CD4-positive, alpha-beta T cell (primary cell): Measurements from ENCODE around the gene RASGRF2. TPM values are rescaled to one million over a fixed set of nuclear protein-coding genes. Genes with fewer than 3 reads are reported as not detected.

Source experiments
- ATAC-seq: fragments of 200-7000 bp; cut with Tn5 transposase; one replicate; pipeline ENCODE4 v1.10.0; 2022; ENCODE audit warnings: mild to moderate bottlenecking; ENCODE audit not compliant: poor library complexity
- CTCF ChIA-PET: fragments of 350-600 bp; sonication (Branson Sonifier 250); formaldehyde crosslinking; loops from one replicate; lab custom pipeline; 2021; ENCODE audit warnings: antibody characterized with exemption, inconsistent platforms; lab: Charles Lee
- POLR2A ChIA-PET: fragments of 350-600 bp; sonication (Branson Sonifier 250); formaldehyde crosslinking; loops from one replicate; lab custom pipeline; 2021; ENCODE audit warnings: antibody characterized with exemption, inconsistent platforms; lab: Charles Lee
- DNase-seq, 14 experiments: peaks; one replicate each; pipeline ENCODE4 v3.0.0-alpha.2; 2013 to 2020; ENCODE audit warnings: mixed read lengths in 2 of 14
- H3K27ac ChIP-seq, 2 donors: one replicate each; pipeline versions ENCODE4 v1.5.1 to v1.7.0; 2013; ENCODE audit warnings: low read length in 2 of 2, low read depth in 1 of 2, mild to moderate bottlenecking in 1 of 2
- H3K27me3 ChIP-seq, 2 experiments: 1 replicate in 1 of 2; 2 replicates in 1 of 2; pipeline versions ENCODE4 v1.6.1 to v1.7.0; 2013; ENCODE audit warnings: low read length in 2 of 2, control low read depth in 1 of 2, mild to moderate bottlenecking in 1 of 2, moderate library complexity in 1 of 2; ENCODE audit not compliant: insufficient read depth in 2 of 2, control insufficient read depth in 1 of 2
- H3K36me3 ChIP-seq: one replicate; pipeline ENCODE4 v1.6.1; 2013; ENCODE audit warnings: low read length, control low read depth; ENCODE audit not compliant: insufficient read depth
- H3K4me1 ChIP-seq: one replicate; pipeline ENCODE4 v1.6.1; 2013; ENCODE audit warnings: low read length, control low read depth; ENCODE audit not compliant: insufficient read depth
- H3K4me3 ChIP-seq: one replicate; pipeline ENCODE4 v1.5.1; 2013; ENCODE audit warnings: mild to moderate bottlenecking, low read length, moderate library complexity
- H3K9me3 ChIP-seq, 2 experiments: 1 replicate in 1 of 2; 2 replicates in 1 of 2; pipeline versions ENCODE4 v1.6.1 to v1.7.0; 2013; ENCODE audit warnings: low read length in 2 of 2, mild to moderate bottlenecking in 2 of 2, control low read depth in 1 of 2, moderate library complexity in 1 of 2; ENCODE audit not compliant: control insufficient read depth in 1 of 2, insufficient read depth in 1 of 2
- H3K27ac Mint-ChIP-seq: one replicate; pipeline ENCODE4 v1.8.0; 2020; ENCODE audit warnings: mixed read lengths
- H3K27me3 Mint-ChIP-seq: one replicate; pipeline ENCODE4 v1.8.0; 2021; ENCODE audit warnings: mixed read lengths
- H3K36me3 Mint-ChIP-seq: one replicate; pipeline ENCODE4 v1.8.0; 2021; ENCODE audit warnings: low read depth, mixed read lengths
- H3K4me1 Mint-ChIP-seq: one replicate; pipeline ENCODE4 v1.8.0; 2021; ENCODE audit warnings: low read depth, mixed read lengths
- H3K4me3 Mint-ChIP-seq: one replicate; pipeline ENCODE4 v1.8.0; 2020; ENCODE audit warnings: mild to moderate bottlenecking, mixed read lengths
- H3K9me3 Mint-ChIP-seq: one replicate; pipeline ENCODE4 v1.8.0; 2020; ENCODE audit warnings: mixed read lengths
- intact Hi-C, 2 experiments: fragments of 100-400 bp; cut with DNase I in 1 of 2; cut with micrococcal nuclease in 1 of 2; formaldehyde crosslinking; loops; one replicate each; pipeline versions ENCODE4 v1.15.1 to v1.9.0; 2023 to 2025; cut with DNase I, micrococcal nuclease
- total RNA-seq, 174 experiments: library from RNA in 2 of 174; stranded (reverse) in 2 of 174; gene quantifications; one replicate each; pipeline ENCODE4 v1.2.3 and lab custom pipeline; 2021 to 2026
- TF ChIP-seq, protein P1 (sequence below): fragments of 200-600 bp; IDR thresholded peaks from one replicate; pipeline ENCODE4 v1.8.0; 2022; ENCODE audit warnings: antibody characterized with exemption, mild to moderate bottlenecking

The RASGRF2 gene
- total RNA-seq, 2 experiments from 2014 or later, result 21.9 to 24.9 TPM

DNA sequence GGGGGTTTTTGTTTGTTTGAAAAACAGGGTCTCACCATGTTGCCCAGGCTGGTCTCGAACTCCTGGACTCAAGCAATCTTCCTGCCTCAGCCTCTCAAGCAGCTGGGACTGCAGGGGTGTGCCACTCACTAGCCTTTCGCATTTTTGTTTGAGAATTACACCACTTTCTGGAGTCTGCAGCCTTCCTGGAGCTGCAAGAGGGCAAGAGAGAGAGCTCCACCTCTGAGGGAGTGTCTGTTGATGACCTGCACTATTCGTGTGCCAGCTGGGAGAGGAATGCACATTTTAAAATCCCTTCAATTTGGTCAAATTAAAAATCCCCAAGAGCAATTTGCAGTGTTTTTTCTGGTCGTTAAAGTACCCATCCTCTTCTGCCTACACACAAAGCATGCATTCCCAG lies 267.9 kb downstream of the RASGRF2 start:
- H3K4me3 Mint-ChIP-seq, result no peak overlapping the region
- Histone ChIP-seq H3K4me1 (peaks cover 2% of the 10 kb centered on the region), H3K36me3 (peaks cover 7% of the 10 kb centered on the region), H3K9me3 (no peaks in the 10 kb centered on the region), H3K27ac (no peak overlapping the region), H3K27me3 (no peaks in the 10 kb centered on the region), H3K4me3 (no peak overlapping the region)
- TF ChIP-seq, protein P1, sequence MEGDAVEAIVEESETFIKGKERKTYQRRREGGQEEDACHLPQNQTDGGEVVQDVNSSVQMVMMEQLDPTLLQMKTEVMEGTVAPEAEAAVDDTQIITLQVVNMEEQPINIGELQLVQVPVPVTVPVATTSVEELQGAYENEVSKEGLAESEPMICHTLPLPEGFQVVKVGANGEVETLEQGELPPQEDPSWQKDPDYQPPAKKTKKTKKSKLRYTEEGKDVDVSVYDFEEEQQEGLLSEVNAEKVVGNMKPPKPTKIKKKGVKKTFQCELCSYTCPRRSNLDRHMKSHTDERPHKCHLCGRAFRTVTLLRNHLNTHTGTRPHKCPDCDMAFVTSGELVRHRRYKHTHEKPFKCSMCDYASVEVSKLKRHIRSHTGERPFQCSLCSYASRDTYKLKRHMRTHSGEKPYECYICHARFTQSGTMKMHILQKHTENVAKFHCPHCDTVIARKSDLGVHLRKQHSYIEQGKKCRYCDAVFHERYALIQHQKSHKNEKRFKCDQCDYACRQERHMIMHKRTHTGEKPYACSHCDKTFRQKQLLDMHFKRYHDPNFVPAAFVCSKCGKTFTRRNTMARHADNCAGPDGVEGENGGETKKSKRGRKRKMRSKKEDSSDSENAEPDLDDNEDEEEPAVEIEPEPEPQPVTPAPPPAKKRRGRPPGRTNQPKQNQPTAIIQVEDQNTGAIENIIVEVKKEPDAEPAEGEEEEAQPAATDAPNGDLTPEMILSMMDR, result no peak
- ATAC-seq (no peak), DNase-seq (no peak)
- CTCF ChIA-PET, result no interaction called here
- POLR2A ChIA-PET, result no interaction called here
- no peak overlapping the region for H3K27ac Mint-ChIP-seq
- no peaks in the 10 kb centered on the region for H3K27me3 Mint-ChIP-seq
- no peaks in the 10 kb centered on the region for H3K9me3 Mint-ChIP-seq
- intact Hi-C loops, result no loop called here
- H3K36me3 Mint-ChIP-seq, result peaks cover 30% of the 10 kb centered on the region
- no peaks in the 10 kb centered on the region for H3K4me1 Mint-ChIP-seq

DNA sequence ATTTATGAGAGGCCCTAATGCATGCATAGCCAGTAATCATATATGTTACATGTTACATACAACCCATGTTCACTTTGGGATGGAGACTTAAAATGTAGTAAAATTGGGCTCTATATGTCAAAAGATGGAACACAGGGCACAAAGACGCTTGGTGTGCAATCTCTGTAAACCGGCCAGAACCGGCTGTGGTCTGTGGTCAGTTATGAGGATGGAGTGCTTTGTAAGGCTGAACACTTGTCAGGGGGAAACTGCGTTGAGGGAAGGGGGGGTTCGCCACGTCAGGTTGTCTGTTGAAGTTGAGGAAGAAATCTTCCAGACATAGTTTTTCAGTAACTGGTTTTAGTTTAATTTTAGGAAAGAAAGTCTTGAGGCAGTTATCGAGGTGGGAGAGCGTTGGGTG lies 270.3 kb downstream of the RASGRF2 start:
- POLR2A ChIA-PET, result no interaction called here
- H3K27ac ChIP-seq, result no peak overlapping the region
- no peak overlapping the region for H3K27ac Mint-ChIP-seq
- H3K36me3 Mint-ChIP-seq, result peaks cover 17% of the 10 kb centered on the region
- H3K36me3 ChIP-seq, result peaks cover 7% of the 10 kb centered on the region
- intact Hi-C loops, result no loop called here
- H3K4me3 Mint-ChIP-seq, result no peak overlapping the region
- H3K4me1 ChIP-seq, result peaks cover 18% of the 10 kb centered on the region
- no peaks in the 10 kb centered on the region for H3K27me3 Mint-ChIP-seq
- TF ChIP-seq, protein P1, result no peak
- no peaks in the 10 kb centered on the region for H3K9me3 ChIP-seq
- ATAC-seq (no peak), DNase-seq (no peak)
- no peaks in the 10 kb centered on the region for H3K27me3 ChIP-seq
- peaks cover 18% of the 10 kb centered on the region for H3K4me1 Mint-ChIP-seq
- CTCF ChIA-PET, result no interaction called here
- H3K9me3 Mint-ChIP-seq, result no peaks in the 10 kb centered on the region
- H3K4me3 ChIP-seq, result no peak overlapping the region

DNA sequence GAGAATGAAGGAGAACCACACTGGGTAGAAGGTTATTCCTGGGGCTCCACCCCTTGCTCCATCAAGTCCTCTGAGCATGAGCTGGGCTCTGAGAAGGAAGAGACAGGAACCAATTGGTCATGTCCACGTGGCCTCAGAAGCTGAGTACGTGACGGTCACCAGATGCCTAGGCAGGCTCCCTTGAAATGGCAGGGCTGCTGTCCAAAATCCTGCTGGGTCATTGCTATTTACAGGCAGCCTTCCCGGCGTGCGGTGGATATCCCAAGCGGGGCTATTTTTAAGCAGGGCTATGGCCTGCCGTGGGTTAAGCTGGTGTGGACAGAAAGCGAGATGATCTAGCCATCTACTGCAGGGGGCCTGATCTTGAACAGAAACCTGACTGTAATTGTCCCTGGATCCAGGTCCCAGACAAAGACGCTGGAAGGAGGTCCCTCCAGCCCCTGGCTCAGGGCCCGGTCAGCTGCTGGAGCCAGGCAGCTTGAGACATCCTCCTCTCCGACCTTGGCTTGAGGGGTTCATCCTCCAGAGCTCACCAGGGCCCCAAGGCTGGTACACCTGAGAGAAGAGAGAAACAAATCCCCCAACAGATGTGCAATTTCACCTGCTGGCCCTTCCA lies 272.4 kb downstream of the RASGRF2 start:
- Mint-ChIP-seq H3K4me1 (peaks cover 18% of the 10 kb centered on the region), H3K27me3 (no peaks in the 10 kb centered on the region), H3K4me3 (no peak overlapping the region), H3K27ac (no peak overlapping the region), H3K36me3 (no peaks in the 10 kb centered on the region), H3K9me3 (no peaks in the 10 kb centered on the region)
- TF ChIP-seq, protein P1, result no peak
- intact Hi-C loops, result no loop called here
- no peak for DNase-seq
- H3K4me3 ChIP-seq, result no peak overlapping the region
- H3K27me3 ChIP-seq, result no peaks in the 10 kb centered on the region
- peaks cover 18% of the 10 kb centered on the region for H3K4me1 ChIP-seq
- no peak overlapping the region for H3K27ac ChIP-seq
- ChIA-PET POLR2A (no interaction called here), CTCF (no interaction called here)
- ATAC-seq, result no peak
- H3K9me3 ChIP-seq, result no peaks in the 10 kb centered on the region
- H3K36me3 ChIP-seq, result no peaks in the 10 kb centered on the region
